ENCODE results near the gene DOCK10. TPM values are rescaled to one million over a fixed set of nuclear protein-coding genes. Genes with fewer than 3 reads are reported as not detected.
A peak's percentile ranks its signal among the peaks of the same experiment; 100 is the strongest.

Gene DOCK10
- total RNA-seq, 1 donor = 30.2 TPM

GRCh38 chr2:224798180-224798579 is 244.1 kb downstream of the DOCK10 start:
- DNase-seq (ENCODE audit: low read depth in 2 of 3, low spot score in 2 of 3) = no peak

DNA sequence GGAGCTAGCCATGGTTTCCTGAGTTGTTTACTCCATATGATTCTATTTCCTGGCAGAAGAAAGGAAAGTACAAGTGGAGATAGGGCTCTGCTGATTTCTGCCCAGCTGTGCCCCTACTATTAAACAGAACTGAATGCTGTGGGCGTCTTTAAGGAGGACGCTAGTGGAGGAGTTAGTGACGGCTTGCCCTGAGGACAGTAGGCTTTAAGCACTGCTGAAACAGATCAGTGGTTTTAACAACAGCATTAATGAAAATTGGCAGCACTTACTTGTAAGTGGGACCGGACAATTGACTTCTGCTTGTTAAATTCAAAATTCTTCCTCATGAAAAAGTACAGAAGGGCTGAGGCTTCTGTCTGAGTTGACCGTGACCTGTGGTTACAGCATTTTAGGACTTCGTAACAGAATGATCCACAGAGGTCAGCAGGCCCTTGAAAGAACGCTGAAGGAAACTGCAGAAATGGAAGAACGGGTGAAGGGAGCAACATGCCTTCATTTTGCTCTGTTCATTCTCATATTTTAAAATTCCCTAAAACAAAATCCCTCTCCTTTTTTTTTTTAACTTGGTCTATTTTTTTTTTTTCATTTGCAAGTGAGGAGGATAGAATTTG is 245.5 kb downstream of the DOCK10 start:
- no peak for DNase-seq (ENCODE audit: low read depth in 2 of 3, low spot score in 2 of 3)

GRCh38 chr2:224793946-224794345 is 248.3 kb downstream of the DOCK10 start:
- no peak for DNase-seq (ENCODE audit: low read depth in 2 of 3, low spot score in 2 of 3)

DNA sequence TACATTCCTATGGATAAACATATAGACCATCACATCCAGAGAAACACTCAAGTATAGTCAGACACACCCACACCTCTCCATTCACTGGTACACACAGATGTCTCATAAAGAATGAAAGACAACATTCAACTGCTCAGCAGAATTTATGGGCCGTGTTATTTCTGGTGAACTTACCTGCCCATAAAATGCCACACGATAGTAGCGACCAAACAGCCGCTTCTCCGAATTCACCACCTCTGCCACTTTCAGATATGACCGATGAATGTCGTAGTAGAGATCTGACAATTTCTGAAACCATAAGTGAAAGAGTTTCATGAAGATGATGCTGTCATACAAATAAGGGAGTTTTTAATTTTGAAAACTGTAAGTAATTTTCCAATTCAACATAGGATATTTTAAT is 255.4 kb downstream of the DOCK10 start:
- DNase-seq (ENCODE audit: low read depth in 2 of 3, low spot score in 2 of 3) = no peak

DNA sequence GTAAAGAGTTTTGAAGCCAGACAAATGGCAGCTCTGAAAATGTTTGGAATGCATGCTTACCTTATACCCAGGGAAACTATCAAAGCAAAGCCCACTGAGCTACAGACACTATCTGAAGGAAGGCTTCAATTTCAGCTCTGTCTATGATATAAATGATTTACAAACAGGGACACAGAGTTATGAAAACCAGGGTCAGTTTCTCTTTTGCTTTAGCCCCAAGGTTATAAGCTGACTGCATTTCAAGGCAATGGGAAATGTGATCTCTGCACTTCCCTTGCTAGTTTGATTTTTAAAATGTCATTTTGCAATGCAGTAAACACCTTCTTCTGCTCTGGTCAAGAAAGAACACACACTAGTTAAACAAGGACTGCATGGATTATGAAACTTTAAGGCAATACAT is 260.9 kb downstream of the DOCK10 start:
- DNase-seq (ENCODE audit: low read depth in 2 of 3, low spot score in 2 of 3) = no peak

DNA sequence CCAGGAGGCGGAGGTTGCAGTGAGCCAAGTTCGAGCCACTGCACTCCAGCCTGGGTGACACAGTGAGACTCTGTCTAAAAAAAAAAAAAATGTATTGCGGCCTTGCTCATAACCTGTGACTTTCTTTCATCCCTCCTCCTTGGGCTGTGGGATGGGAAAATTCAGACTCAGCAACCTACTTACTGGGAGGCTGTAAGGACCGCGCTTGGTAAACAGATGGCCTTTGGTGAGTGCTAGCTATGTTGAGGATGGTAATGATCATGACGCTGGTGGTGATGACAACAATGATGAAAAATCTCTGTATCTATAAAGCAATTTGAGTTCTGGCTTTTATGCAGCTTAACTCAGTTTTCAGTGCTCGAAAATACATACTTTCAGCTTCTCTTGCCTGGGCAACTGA is 261.4 kb downstream of the DOCK10 start:
- no peak for DNase-seq (ENCODE audit: low read depth in 2 of 3, low spot score in 2 of 3)

DNA sequence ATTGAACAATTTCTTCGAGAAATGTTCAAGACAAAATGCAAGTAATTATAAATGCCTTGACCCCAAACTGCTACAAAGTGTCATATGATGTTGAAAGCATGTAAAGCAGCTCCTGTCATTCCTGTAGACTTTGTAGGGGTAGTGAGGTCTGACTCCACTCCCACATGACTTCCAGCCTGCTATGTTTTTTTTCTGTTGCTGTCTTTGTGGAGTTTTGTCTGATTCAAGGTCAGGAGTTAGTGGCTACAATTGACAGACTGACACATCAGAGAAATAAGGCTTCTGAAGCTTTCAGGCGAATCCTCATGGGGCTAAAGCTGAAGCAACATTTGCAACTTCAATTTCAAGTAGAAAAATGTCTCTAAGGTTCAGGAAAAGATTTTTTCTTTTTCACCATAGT is 262.2 kb downstream of the DOCK10 start:
- no peak for DNase-seq (ENCODE audit: low read depth in 2 of 3, low spot score in 2 of 3)

DNA sequence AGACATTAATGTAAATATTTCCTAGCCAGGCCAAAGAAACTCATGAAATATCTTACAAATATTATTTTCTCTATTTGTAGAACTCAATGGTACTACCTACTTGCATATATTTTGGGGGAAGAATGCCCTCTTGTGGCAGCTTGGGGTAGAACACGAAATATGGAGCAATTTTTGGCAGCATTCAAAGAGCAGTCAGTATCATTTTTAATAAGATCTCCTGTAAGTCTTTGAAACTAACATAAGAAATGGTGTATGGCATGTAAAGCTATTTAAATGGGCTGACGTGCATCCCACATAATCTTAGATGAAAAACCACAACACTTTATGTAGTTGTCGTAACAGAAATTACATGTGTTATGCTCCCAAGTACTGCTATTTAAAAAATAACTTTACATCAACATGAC is 263.8 kb downstream of the DOCK10 start:
- peak; percentile 33 to 78 (median 37) for DNase-seq (ENCODE audit: low read depth in 2 of 3, low spot score in 2 of 3)

GRCh38 chr2:224777559-224777930 is 264.7 kb downstream of the DOCK10 start:
- DNase-seq (ENCODE audit: low read depth in 2 of 3, low spot score in 2 of 3) = no peak

- DNase-seq (ENCODE audit: low read depth in 2 of 3, low spot score in 2 of 3) = no peak
Measured at GRCh38 chr2:224776795-224777558, 265.3 kb downstream of the DOCK10 start.

GRCh38 chr2:224775647-224776046 is 266.6 kb downstream of the DOCK10 start:
- DNase-seq (ENCODE audit: low read depth in 2 of 3, low spot score in 2 of 3) = no peak

GRCh38 chr2:224774735-224775134 is 267.5 kb downstream of the DOCK10 start:
- no peak for DNase-seq (ENCODE audit: low read depth in 2 of 3, low spot score in 2 of 3)

GRCh38 chr2:224772494-224772893 is 269.8 kb downstream of the DOCK10 start:
- DNase-seq (ENCODE audit: low read depth in 2 of 3, low spot score in 2 of 3) = no peak

GRCh38 chr2:224769489-224769888 is 272.8 kb downstream of the DOCK10 start:
- no peak for DNase-seq (ENCODE audit: low read depth in 2 of 3, low spot score in 2 of 3)

DNA sequence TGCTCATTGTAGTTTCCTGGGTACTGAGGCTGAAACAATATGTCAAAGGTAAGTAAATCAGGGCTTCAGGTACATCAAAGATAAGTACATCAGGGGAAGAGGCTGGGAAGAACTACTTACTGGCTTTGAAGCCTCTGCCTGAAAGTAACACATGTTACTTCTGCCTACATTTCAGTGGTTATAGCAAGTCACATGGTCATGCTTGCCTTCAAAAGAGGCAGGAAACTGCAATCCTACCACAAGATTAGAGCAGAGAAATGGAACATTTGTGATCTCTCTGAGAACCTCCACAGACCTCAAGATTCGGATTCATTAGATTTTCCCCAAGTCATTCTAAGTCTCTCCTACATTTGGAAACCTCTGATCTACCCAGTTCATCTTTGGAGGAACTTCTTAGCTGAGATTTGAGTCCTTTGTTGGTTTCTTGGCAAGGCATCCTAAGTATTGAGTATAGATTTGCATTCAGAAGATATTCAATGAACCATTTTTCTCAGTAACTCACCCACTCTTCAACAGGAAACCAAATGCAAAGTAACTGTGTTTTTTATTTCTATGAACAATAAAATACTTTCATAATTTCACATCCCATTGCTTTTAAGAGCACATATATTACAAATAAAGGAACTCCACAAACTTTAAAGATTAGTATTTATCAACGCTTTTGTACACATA is 277.6 kb downstream of the DOCK10 start:
- no peak for DNase-seq (ENCODE audit: low read depth in 2 of 3, low spot score in 2 of 3)

- no peak for DNase-seq (ENCODE audit: low read depth in 2 of 3, low spot score in 2 of 3)
Measured at GRCh38 chr2:224757934-224758548, 284.2 kb downstream of the DOCK10 start.

- DNase-seq (ENCODE audit: low read depth in 2 of 3, low spot score in 2 of 3) = no peak
Measured at GRCh38 chr2:224753743-224754540, 288.3 kb downstream of the DOCK10 start.

DNA sequence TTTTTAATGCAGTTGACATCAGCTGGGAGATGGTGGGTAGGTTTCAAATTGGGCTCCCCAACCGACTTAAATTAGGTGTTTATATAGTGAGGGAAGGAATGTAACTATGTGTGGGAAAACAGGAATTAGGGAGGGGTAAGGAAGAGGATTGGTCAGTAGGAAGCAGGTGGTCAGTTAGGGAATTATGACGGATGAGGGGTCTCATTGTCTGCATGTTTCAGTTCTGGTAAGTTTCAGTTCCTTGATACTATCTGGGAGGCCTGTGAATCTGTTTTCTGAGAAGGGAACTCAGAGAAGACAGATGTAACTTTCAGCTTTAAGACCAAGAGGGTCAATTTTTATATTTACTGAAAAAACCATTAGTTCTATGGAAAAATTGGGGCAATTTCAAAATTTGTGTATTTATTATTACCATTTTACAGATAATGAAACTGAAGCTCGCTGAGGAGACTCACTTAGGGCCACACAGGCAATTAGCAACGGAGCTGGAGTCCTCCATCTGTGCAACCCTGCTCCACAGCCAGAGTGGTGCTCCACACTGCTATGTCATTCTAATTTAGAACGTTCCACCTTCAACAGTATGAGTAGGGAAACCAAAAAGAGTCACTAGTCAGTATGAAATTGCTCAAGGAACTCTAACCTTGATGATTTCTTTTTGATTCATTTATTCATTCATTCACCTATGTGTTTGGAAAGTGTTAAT is 290.1 kb downstream of the DOCK10 start:
- no peak for DNase-seq (ENCODE audit: low read depth in 2 of 3, low spot score in 2 of 3)

DNA sequence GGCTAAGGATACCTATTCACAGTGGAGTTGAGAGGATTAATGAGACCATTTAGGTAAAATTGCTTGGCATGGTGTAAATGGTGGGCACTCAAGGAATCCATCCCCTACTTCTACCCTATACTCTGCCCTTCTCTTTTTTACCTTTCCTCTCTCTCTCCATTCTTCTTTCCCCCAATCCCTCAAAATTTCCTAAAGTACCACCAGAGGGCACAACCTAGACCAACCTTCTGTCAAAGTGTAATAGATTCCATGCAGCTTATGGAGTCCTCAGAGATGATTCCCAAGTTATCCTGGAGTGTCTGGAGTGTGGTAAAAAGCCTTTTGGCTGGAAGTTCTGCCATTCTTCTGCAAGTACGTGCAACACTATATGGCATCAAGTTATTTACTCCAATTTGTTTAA is 293.1 kb downstream of the DOCK10 start:
- DNase-seq (ENCODE audit: low read depth in 2 of 3, low spot score in 2 of 3) = no peak

DNA sequence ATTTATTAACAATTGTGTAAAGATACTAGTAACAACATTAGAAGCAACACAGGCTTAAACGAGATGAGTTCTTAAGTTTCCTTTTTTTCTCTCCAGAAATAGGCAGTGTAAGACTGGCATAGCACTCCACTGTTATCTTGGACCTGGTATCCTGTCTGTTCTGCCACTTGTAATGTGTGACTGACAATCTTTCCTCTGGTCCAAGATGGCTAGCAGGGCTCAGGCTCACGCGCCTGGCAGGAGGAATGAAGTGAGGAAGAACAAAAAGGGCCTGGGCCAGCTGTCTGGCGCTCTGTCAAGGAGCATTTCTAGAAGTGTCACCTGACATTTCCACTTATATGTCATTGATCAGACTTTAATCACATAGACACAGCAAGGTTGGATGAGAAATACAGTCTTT is 294.5 kb downstream of the DOCK10 start:
- DNase-seq (ENCODE audit: low read depth in 2 of 3, low spot score in 2 of 3) = no peak
